ENCODE data around the gene GTF2A2.

DNA sequence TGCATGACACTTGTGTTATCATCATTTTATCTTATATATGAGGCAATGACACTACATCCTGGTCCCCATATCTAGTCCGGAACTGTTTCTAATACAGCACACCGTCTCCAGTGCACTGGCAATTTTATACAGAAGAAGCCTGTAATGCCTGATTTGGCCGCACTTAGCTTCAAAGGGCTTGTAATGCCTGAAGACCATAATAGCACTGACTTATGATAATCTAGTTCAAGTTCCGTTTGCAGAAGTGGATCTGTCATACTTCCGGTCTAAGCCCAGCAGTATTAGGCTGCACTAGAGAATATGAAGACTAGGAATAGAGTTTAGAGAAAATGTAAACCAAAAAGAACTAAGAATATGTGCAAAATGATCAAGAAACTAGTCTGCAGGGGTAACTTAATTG lies 30.5 kb upstream of the GTF2A2 start:
- TF ChIP-seq EZH2phosphoT487 (IDR thresholded peaks at IDR 0.05): no peak
- TF ChIP-seq, protein P1, sequence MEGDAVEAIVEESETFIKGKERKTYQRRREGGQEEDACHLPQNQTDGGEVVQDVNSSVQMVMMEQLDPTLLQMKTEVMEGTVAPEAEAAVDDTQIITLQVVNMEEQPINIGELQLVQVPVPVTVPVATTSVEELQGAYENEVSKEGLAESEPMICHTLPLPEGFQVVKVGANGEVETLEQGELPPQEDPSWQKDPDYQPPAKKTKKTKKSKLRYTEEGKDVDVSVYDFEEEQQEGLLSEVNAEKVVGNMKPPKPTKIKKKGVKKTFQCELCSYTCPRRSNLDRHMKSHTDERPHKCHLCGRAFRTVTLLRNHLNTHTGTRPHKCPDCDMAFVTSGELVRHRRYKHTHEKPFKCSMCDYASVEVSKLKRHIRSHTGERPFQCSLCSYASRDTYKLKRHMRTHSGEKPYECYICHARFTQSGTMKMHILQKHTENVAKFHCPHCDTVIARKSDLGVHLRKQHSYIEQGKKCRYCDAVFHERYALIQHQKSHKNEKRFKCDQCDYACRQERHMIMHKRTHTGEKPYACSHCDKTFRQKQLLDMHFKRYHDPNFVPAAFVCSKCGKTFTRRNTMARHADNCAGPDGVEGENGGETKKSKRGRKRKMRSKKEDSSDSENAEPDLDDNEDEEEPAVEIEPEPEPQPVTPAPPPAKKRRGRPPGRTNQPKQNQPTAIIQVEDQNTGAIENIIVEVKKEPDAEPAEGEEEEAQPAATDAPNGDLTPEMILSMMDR (IDR thresholded peaks at IDR 0.05): no peak

Data from neural progenitor cell (in vitro differentiated cells).